ENCODE measurements around the gene SMAP2. TPM values are rescaled to one million over a fixed set of nuclear protein-coding genes. Genes with fewer than 3 reads are reported as not detected.

The SMAP2 gene
- total and polyA plus RNA-seq, 4 donors = 24.5 to 201 (median 51.3) TPM

- ATAC-seq (ENCODE audit: insufficient read depth, low FRiP score) = no peak
- WGBS, 2 donors = 89 to 95% methylated on average over 6 of the region's 6 CpGs
Observed at GRCh38 chr1:40423951-40424618, 50.6 kb downstream of the SMAP2 start.

GRCh38 chr1:40425198-40425597, 51.7 kb downstream of the SMAP2 start:
- Histone ChIP-seq H3K27ac (ENCODE audit: low read depth in 1 of 2, low read length in 1 of 2) (no peak overlapping the region), H3K4me3 (no peak overlapping the region), H3K4me1 (ENCODE audit: control insufficient read depth in 5 of 5, insufficient read depth in 5 of 5, low read length in 5 of 5) (peaks cover 0 to 17% (median 7%) of the 10 kb centered on the region in 5 donors), H3K9ac (ENCODE audit: insufficient read depth in 1 of 2, low read length in 2 of 2) (no peak overlapping the region), H3K27me3 (ENCODE audit: control insufficient read depth in 3 of 3, insufficient read depth in 3 of 3, low read length in 2 of 3) (no peaks in the 10 kb centered on the region), H3K36me3 (ENCODE audit: control insufficient read depth in 4 of 4, insufficient read depth in 4 of 4, low read length in 4 of 4) (no peaks in the 10 kb centered on the region), H3K9me3 (ENCODE audit: control insufficient read depth in 4 of 4, insufficient read depth in 3 of 4, low read length in 3 of 4) (no peaks in the 10 kb centered on the region)
- WGBS, 2 donors = 48 to 80% methylated on average over 4 of the region's 4 CpGs
- no peak for ATAC-seq (ENCODE audit: insufficient read depth, low FRiP score)
- DNase-seq = no peak
- TF ChIP-seq CTCF (IDR thresholded peaks at IDR 0.05; ENCODE audit: control extremely low read depth, extremely low read depth) = no peak

More at GRCh38 chr1:40423951-40424618, 50.6 kb downstream of the SMAP2 start:
- Histone ChIP-seq H3K27me3 (ENCODE audit: control insufficient read depth in 3 of 3, insufficient read depth in 3 of 3, low read length in 2 of 3) (no peaks in the 10 kb centered on the region), H3K9ac (ENCODE audit: insufficient read depth in 1 of 2, low read length in 2 of 2) (no peak overlapping the region), H3K36me3 (ENCODE audit: control insufficient read depth in 4 of 4, insufficient read depth in 4 of 4, low read length in 4 of 4) (no peaks in the 10 kb centered on the region), H3K27ac (ENCODE audit: low read depth in 1 of 2, low read length in 1 of 2) (peak overlapping the region in 1 of 2 donors; percentile 72), H3K9me3 (ENCODE audit: control insufficient read depth in 4 of 4, insufficient read depth in 3 of 4, low read length in 3 of 4) (no peaks in the 10 kb centered on the region), H3K4me3 (no peak overlapping the region), H3K4me1 (ENCODE audit: control insufficient read depth in 5 of 5, insufficient read depth in 5 of 5, low read length in 5 of 5) (peaks cover 0 to 17% (median 7%) of the 10 kb centered on the region in 5 donors)
- DNase-seq = no peak
- no peak for TF ChIP-seq CTCF (IDR thresholded peaks at IDR 0.05; ENCODE audit: control extremely low read depth, extremely low read depth)

GRCh38 chr1:40431385-40431784, 57.9 kb downstream of the SMAP2 start:
- H3K36me3 ChIP-seq (ENCODE audit: control insufficient read depth in 4 of 4, insufficient read depth in 4 of 4, low read length in 4 of 4) = no peaks in the 10 kb centered on the region
- TF ChIP-seq CTCF (IDR thresholded peaks at IDR 0.05; ENCODE audit: control extremely low read depth, extremely low read depth) = no peak
- ATAC-seq (ENCODE audit: insufficient read depth, low FRiP score) (no peak), DNase-seq (no peak)
- no peaks in the 10 kb centered on the region for H3K9me3 ChIP-seq (ENCODE audit: control insufficient read depth in 4 of 4, insufficient read depth in 3 of 4, low read length in 3 of 4)
- no peak overlapping the region for H3K9ac ChIP-seq (ENCODE audit: insufficient read depth in 1 of 2, low read length in 2 of 2)
- H3K4me3 ChIP-seq = no peak overlapping the region
- no peaks in the 10 kb centered on the region for H3K27me3 ChIP-seq (ENCODE audit: control insufficient read depth in 3 of 3, insufficient read depth in 3 of 3, low read length in 2 of 3)
- H3K27ac ChIP-seq (ENCODE audit: low read depth in 1 of 2, low read length in 1 of 2) = no peak overlapping the region
- H3K4me1 ChIP-seq (ENCODE audit: control insufficient read depth in 5 of 5, insufficient read depth in 5 of 5, low read length in 5 of 5) = peaks cover 0 to 2% (median 0%) of the 10 kb centered on the region in 5 donors
